DND-41 (cell line): ENCODE data around the gene TRHDE.
"Not testable (repeated sequence)": the region's sequence is repeated elsewhere in the genome, so short reads cannot be mapped to it uniquely, and the experiment has no call there.

Source experiments
- ATAC-seq: fragments of 200-7000 bp; cut with Tn5 transposase; 3 replicates; pipeline ENCODE4 v1.9.1; 2021; ENCODE audit warnings: low read depth; ENCODE audit not compliant: insufficient read depth
- DNase-seq: peaks from one replicate; pipeline ENCODE4 v3.0.0-alpha.2; 2020
- H2AFZ ChIP-seq: 2 replicates; pipeline ENCODE4 v1.6.0; 2012; ENCODE audit warnings: low read depth, low read length
- H3K27ac ChIP-seq: 2 replicates; pipeline ENCODE4 v1.5.1; 2012; ENCODE audit warnings: low read length, inconsistent platforms
- H3K27me3 ChIP-seq: fragments of 200-600 bp; sonication (generic); 2 replicates; pipeline ENCODE4 v1.6.0; 2012; ENCODE audit warnings: low read length, mild to moderate bottlenecking, inconsistent platforms; ENCODE audit not compliant: insufficient read depth, poor library complexity
- H3K36me3 ChIP-seq: 2 replicates; pipeline ENCODE4 v1.5.1; 2012; ENCODE audit warnings: low read length, inconsistent platforms; ENCODE audit not compliant: insufficient read depth
- H3K4me1 ChIP-seq: 2 replicates; pipeline ENCODE4 v1.5.1; 2012; ENCODE audit warnings: mild to moderate bottlenecking, low read length; ENCODE audit not compliant: insufficient read depth
- H3K4me2 ChIP-seq: 2 replicates; pipeline ENCODE4 v1.6.0; 2012; ENCODE audit warnings: mild to moderate bottlenecking, moderate library complexity, low read length, inconsistent platforms; ENCODE audit not compliant: insufficient read depth
- H3K4me3 ChIP-seq, 2 experiments: fragments of 200-600 bp in 1 of 2; shearing (Covaris generic) in 1 of 2; 2 replicates each; pipeline ENCODE4 v1.5.1; 2012 to 2016; ENCODE audit warnings: inconsistent platforms in 2 of 2, low read length in 2 of 2, mild to moderate bottlenecking in 2 of 2, low read depth in 1 of 2, moderate library complexity in 1 of 2
- H3K79me2 ChIP-seq: 2 replicates; pipeline ENCODE4 v1.6.0; 2012; ENCODE audit warnings: low read length, inconsistent platforms; ENCODE audit not compliant: insufficient read depth
- H3K9ac ChIP-seq: 2 replicates; pipeline ENCODE4 v1.6.0; 2012; ENCODE audit warnings: low read depth, mild to moderate bottlenecking, inconsistent platforms, low read length, moderate library complexity
- H3K9me3 ChIP-seq: 2 replicates; pipeline ENCODE4 v1.5.1; 2012; ENCODE audit warnings: low read length, moderate library complexity, mild to moderate bottlenecking, inconsistent platforms; ENCODE audit not compliant: insufficient read depth, severe bottlenecking
- H4K20me1 ChIP-seq: 2 replicates; pipeline ENCODE4 v1.6.0; 2012; ENCODE audit warnings: low read length; ENCODE audit not compliant: insufficient read depth
- EZH2 ChIP-seq: IDR thresholded peaks from 3 replicates; pipeline ENCODE4 v1.6.1; 2012; ENCODE audit warnings: borderline replicate concordance, low read depth, mild to moderate bottlenecking, moderate library complexity, low read length, inconsistent platforms; ENCODE audit not compliant: severe bottlenecking
- TF ChIP-seq, protein P1 (sequence below): IDR thresholded peaks from 2 replicates; pipeline ENCODE4 v1.5.1; 2012; ENCODE audit warnings: borderline replicate concordance, low read length, moderate library complexity, mild to moderate bottlenecking; ENCODE audit not compliant: poor library complexity, severe bottlenecking; ENCODE audit errors: extremely low read depth

The TRHDE gene

GRCh38 chr12:72658615-72659014 lies 386.4 kb downstream of the TRHDE start:
- no peaks in the 10 kb centered on the region for H3K79me2 ChIP-seq
- H3K4me1 ChIP-seq: no peaks in the 10 kb centered on the region
- H3K27ac ChIP-seq: no peak overlapping the region
- no peak overlapping the region for H2AFZ ChIP-seq
- no peak overlapping the region for H3K9ac ChIP-seq
- no peak overlapping the region for H3K4me2 ChIP-seq
- ATAC-seq (no peak), DNase-seq (no peak)
- no peak for TF ChIP-seq EZH2
- TF ChIP-seq, protein P1, sequence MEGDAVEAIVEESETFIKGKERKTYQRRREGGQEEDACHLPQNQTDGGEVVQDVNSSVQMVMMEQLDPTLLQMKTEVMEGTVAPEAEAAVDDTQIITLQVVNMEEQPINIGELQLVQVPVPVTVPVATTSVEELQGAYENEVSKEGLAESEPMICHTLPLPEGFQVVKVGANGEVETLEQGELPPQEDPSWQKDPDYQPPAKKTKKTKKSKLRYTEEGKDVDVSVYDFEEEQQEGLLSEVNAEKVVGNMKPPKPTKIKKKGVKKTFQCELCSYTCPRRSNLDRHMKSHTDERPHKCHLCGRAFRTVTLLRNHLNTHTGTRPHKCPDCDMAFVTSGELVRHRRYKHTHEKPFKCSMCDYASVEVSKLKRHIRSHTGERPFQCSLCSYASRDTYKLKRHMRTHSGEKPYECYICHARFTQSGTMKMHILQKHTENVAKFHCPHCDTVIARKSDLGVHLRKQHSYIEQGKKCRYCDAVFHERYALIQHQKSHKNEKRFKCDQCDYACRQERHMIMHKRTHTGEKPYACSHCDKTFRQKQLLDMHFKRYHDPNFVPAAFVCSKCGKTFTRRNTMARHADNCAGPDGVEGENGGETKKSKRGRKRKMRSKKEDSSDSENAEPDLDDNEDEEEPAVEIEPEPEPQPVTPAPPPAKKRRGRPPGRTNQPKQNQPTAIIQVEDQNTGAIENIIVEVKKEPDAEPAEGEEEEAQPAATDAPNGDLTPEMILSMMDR: no peak
- no peak overlapping the region for H3K4me3 ChIP-seq
- H4K20me1 ChIP-seq: no peaks in the 10 kb centered on the region
- no peaks in the 10 kb centered on the region for H3K36me3 ChIP-seq
- no peaks in the 10 kb centered on the region for H3K27me3 ChIP-seq
- H3K9me3 ChIP-seq: no peaks in the 10 kb centered on the region

DNA sequence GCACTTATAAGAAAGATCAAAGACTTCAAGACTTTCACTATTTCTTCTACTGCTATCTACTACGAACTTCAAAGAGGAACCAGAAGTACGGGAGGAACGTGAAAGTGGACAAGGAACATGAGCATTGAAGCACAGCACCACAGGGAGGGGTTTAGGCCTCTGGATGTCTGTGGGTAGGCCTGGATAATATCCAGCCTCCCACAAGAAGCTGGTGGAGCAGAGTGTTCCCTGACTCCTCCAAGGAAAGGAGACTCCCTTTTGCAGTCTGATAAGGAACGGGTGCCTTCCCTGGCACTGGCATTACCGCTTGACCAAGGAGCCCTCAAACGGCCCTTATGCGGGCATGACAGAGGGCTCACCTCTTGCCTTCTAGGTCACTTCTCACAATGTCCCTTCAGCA lies 388.0 kb downstream of the TRHDE start:
- H3K36me3 ChIP-seq, H3K4me1 ChIP-seq, H3K4me2 ChIP-seq, H4K20me1 ChIP-seq, DNase-seq, H3K27ac ChIP-seq, H3K9ac ChIP-seq, H2AFZ ChIP-seq, H3K4me3 ChIP-seq, H3K27me3 ChIP-seq, ATAC-seq, H3K79me2 ChIP-seq, H3K9me3 ChIP-seq: not testable (repeated sequence)

GRCh38 chr12:72673853-72674252 lies 401.7 kb downstream of the TRHDE start:
- H3K4me1 ChIP-seq: no peaks in the 10 kb centered on the region
- no peaks in the 10 kb centered on the region for H3K36me3 ChIP-seq
- no peak overlapping the region for H3K4me2 ChIP-seq
- no peaks in the 10 kb centered on the region for H3K79me2 ChIP-seq
- no peak overlapping the region for H3K9ac ChIP-seq
- no peak overlapping the region for H2AFZ ChIP-seq
- TF ChIP-seq, protein P1: no peak
- no peak for TF ChIP-seq EZH2
- no peaks in the 10 kb centered on the region for H3K9me3 ChIP-seq
- H4K20me1 ChIP-seq: no peaks in the 10 kb centered on the region
- no peak overlapping the region for H3K27ac ChIP-seq
- no peaks in the 10 kb centered on the region for H3K27me3 ChIP-seq
- ATAC-seq (no peak), DNase-seq (no peak)
- H3K4me3 ChIP-seq: no peak overlapping the region

DNA sequence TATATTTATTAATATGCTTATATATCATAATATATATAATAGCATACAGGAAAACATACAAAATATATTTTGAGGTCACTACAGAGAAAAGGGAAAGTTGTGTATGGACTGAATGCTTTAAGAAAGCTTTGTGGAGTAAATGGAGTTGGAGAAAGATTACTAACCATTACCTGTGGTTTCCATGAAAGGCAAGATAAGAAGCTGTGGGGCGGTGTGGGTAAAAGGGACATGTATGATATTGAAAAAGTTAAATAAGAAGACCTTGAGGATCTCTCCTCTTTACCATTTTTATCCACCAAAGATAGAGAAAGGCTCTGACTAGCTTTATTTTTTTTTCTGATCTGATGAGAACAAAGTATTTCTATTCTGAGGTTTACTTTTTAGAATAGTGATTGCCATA lies 404.4 kb downstream of the TRHDE start:
- no peak overlapping the region for H3K4me3 ChIP-seq
- no peaks in the 10 kb centered on the region for H3K27me3 ChIP-seq
- H3K9ac ChIP-seq: no peak overlapping the region
- H2AFZ ChIP-seq: no peak overlapping the region
- DNase-seq (no peak), ATAC-seq (no peak)
- no peaks in the 10 kb centered on the region for H4K20me1 ChIP-seq
- no peaks in the 10 kb centered on the region for H3K79me2 ChIP-seq
- no peaks in the 10 kb centered on the region for H3K4me1 ChIP-seq
- H3K9me3 ChIP-seq: no peaks in the 10 kb centered on the region
- H3K27ac ChIP-seq: no peak overlapping the region
- TF ChIP-seq, protein P1: no peak
- no peak for TF ChIP-seq EZH2
- no peaks in the 10 kb centered on the region for H3K36me3 ChIP-seq
- no peak overlapping the region for H3K4me2 ChIP-seq
